Measurements from ENCODE around the gene DRAP1.

Gene DRAP1

DNA sequence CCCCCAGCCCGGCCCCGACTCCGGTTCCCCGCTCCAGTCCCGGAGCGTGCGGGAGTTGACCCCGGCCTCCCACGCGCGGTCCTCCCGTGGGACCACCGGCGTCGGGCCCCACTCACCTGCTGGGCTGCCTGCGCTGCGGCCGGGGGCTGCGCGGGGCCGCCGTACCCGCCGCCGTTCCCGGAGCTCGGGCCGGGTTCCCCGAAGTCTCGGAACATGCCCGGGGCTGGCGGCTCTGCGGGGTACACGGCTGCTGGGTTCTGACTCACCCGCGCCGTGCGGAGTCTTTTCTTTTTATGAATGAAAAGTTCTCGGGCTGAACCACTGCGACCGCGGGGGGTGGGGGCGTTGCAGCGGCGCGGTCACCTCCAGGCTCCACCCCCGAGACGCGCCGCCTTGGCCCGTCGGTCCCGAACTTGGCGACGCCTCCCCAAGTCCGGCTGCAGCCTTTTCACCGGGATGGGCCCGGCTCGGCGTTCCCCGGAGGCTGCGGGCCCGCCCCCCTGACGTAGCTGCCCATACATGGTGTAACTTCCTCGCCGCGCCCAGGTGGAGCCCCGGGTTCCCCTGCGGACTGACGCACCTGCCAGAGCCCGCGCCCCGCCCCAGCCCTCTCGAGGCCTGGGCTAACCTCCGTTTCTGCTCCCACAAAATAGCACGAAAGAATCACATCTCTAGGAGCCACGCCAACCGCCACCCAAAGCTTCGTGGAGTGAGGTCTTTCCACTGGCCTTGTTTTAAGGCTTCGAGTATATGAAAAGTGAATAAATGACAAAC lies 18.9 kb upstream of the DRAP1 start, which contains the start of gene FOSL1:
Gene FOSL1 (minus strand): TSS at position 264 of the 774 bp plus-strand sequence. CDS start 49 bp downstream, at position 215.
- in situ Hi-C loops (cut with MboI; ENCODE audit: low sequenced_read_pairs) = no loop called here

DNA sequence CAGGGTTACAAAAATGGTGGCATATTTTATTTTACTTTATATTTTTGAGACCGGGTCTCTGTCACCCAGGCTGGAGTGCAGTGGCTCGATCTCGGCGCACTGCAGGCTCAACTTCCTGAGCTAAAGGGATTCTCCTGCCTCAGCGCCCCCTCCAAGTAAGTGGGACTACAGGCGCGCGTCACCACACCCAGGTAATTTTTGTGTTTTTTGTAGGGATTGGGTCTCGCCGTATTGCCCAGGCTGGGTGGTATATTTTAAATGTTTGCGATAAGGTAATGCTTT lies 18.4 kb upstream of the DRAP1 start:
- in situ Hi-C loops (cut with MboI; ENCODE audit: low sequenced_read_pairs) = no loop called here

DNA sequence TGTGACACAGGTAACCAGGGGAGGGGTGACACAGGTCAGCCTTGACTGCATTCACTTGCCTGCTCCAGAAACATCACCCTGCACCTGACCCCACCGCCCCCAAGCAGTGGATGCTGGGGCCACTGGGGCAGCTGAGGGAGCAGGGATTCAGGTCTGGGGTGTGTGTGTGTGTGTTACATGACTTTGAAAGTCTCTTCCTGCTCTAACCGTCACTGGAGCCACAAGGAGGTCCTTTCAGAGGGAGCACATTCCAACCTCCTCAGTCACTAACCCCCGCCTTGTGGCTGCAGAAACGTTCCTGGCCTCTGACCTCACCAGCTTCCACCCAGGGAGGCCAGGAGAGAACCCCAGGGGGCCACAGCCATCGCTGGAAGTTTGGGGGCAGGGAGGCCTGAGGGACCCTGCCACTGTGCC lies 16.2 kb upstream of the DRAP1 start:
- in situ Hi-C loops (cut with MboI; ENCODE audit: low sequenced_read_pairs) = no loop called here

DNA sequence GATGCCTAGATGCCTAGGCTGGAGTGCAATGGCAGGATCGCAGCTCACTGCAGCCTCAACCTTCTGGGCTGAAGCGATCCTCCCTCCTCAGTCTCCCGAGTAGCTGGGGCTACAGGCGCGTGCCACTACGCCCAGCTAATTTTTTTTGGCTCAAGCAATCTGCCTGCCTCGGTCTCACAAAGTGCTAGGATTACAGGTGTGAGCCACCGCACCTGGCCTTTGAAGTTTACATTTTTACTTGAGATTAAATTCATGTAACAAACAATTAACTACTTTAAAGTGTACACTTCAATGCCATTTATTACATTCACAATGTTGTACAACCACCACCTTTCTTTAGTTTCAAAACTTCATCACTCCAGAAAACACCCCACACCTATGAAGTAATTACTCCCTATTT lies 15.5 kb upstream of the DRAP1 start:
- in situ Hi-C loops (cut with MboI; ENCODE audit: low sequenced_read_pairs) = no loop called here

DNA sequence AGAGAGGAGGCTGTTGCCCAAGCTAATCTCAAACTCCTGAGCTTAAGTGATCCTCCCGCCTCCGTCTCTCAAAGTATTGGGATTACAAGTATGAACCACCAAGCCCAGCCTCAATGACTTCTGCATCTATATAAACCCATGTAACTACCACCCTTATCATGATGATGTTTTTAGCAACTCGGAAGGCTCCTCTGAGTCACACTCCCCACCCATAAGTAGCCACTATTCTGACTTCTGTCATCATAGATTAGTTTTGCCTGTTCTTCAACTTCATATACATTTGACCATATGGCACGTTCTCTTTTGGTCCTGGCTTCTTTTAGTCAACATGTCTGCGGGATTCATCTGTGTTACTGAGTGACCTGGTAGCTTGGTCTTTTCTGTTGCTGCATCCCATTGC lies 12.6 kb upstream of the DRAP1 start:
- in situ Hi-C loops (cut with MboI; ENCODE audit: low sequenced_read_pairs) = no loop called here

DNA sequence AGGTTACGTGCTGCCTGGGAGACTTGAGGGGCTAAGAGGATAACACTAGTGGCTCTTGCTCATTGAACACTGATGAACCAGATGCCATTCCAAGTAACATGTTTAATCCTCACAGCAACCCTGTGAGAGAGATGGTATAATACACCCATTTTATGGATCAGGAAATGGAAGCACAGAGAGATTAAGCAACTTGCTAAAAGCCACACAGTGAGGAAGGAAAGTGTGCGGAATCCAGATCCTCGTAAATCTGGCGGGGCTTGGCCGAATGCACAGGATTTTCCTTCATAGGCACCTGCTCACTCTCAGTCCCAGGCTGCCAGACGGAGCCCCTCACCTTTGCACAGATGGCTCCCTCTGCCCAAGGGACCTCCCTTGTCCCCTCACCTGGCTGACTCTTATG lies 11.3 kb upstream of the DRAP1 start:
- in situ Hi-C loops (cut with MboI; ENCODE audit: low sequenced_read_pairs) = no loop called here

DNA sequence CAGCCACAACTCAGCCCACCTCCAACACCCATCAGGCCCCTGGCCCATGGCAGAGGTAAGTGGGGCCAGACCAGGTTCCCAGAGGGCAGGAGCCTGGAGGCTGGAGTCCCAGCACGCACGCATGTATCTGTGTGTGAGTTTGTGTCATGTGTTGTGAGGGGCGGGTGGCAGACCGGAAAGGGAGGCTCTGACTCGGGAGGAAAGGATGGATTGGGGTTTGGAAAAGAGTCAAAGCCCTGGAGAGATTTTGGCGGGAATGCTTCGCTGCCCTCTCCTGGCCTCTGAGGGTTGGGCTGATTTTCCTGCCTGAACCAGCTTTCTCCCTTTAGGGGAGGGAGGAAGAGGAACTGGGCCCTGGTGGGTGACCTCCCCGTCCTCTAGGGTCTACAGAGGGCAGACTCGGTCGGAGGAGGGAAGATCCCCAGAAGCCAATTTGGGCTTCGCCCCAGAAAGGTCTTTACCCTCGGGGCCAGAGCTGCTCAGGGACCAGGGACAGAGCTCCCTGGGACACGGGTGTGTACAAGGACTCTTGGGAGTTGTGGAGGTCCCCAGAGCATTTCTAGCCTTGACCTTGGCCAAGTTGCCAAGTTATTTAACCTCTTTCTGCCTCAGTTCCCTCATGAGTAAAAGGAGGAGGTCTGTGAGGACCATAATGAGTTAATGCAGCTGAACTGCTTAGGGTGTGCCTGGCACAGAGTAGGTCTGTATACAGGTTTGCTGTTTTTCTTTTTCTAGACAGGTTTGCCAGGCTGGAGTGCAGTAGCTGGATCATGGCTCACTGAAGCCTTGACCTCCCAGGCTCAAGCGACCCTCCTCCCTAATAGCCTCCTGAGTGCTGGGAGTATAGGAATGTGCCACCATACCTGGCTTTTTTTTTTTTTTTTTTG lies 7.3 kb upstream of the DRAP1 start:
- in situ Hi-C loops (cut with MboI; ENCODE audit: low sequenced_read_pairs) = no loop called here

DNA sequence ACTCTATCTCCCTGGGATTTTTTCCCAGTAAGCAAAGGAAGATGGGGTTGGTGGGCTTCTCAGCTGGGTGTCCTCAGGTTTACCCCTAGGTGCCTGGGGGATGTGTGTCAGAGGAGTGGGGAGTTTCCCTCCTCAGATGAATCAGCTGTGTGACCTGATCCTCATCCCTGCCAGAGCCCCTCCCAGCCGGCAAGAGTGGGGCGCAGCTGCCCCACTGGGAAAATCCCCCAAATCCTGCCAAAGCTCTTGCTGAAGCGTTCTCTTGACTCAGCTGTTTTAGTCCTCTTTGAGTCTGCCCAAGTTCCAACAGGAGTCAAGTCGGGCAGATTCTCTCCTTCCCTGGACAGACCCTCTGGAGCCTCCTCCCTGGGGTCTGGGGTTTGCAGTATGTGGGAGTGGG lies 6.4 kb upstream of the DRAP1 start:
- in situ Hi-C loops (cut with MboI; ENCODE audit: low sequenced_read_pairs) = no loop called here

DNA sequence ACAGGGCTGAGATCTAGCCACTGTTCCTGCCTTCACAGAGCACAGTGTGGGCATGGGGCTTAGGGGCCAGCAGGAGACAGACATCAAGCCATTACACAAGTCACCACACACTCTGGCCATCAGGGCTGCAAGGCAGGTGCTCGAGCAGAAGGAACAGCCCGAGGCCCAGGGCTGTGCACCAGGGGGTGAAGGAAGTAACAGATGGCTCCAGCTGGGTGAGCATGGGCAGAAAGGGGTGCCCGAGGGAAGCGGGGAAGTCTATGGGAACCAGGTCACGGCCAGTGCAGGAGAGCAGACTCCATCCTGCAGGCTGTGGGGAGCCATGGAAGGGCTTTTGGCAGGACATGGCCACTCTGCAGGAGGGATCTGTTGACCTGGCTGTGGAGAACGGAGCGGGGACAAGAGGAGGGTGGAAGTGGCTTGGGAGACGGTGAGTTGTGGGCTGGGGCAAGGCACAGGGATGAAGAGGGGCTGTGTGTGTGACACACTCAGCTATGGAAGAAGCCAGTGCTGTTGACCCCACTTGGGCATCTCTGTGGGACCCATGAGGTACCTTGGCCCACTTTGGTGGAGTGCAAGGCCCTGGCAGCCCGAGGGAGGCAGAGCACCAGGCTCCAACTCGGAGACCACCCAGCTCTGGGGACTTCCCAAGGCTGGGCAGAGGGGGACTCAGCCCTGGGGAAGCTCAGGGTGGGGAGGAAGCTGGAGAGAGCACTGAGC lies 4.0 kb upstream of the DRAP1 start:
- in situ Hi-C loops (cut with MboI; ENCODE audit: low sequenced_read_pairs) = no loop called here

DNA sequence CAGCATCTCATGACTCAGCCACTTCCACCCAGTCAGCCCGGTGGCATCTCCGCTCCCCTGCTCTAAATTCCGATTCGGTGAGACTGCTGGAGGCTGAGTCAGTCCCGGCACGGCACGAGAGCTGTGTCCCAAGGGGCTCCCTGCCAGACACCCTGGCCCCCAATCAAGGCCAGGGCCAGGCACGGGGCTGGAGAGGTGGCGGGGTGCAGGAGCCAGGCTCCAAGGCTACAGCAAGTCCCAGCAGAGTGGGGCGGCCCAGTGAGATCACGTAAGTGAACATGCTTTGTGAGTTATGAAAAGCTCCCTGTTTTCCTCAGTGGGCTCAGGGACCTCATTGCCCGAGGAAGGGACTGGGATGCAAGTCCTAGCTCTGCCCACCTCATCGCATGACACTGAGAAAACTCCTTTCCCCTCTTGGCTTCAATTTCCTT lies 3.4 kb upstream of the DRAP1 start:
- in situ Hi-C loops (cut with MboI; ENCODE audit: low sequenced_read_pairs) = no loop called here

DNA sequence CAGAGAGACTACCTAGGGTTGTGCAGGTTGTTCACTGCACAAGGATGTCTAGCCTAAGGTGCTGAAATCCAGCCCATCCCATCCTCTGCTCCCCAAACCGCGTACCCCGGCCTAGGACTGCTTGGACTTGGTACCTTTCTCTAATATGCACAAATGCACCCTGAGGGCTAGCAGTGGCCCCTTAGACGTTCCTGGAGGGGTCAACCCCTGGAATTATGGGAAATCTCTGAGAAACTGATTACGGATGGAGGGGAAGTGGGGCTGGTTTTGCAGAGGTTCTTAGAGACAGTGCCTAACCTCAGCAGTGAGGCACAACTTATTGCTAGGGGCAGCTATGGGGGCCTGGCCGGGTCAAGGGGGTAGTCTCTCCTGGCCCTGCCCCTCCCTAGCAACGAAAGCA lies 2.8 kb upstream of the DRAP1 start:
- in situ Hi-C loops (cut with MboI; ENCODE audit: low sequenced_read_pairs) = no loop called here

DNA sequence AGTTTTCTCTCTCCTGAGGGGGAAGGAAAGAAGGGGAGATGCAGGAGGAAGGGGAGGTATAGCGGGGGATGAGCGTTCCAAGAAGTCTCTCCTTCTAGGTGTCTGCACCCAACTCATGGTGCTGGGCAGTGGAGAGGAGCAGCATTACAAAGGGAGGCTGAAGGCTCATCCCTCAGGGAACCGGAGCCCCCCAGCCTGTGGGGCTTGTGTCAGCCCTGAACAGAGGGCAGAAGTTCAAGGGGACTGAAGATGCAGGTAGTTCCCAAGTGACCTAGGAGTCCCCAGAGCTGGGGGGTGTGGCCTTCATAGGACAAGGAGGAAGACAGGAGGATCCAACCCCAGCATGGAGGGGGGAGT lies 2.2 kb upstream of the DRAP1 start:
- in situ Hi-C loops (cut with MboI; ENCODE audit: low sequenced_read_pairs) = no loop called here

DNA sequence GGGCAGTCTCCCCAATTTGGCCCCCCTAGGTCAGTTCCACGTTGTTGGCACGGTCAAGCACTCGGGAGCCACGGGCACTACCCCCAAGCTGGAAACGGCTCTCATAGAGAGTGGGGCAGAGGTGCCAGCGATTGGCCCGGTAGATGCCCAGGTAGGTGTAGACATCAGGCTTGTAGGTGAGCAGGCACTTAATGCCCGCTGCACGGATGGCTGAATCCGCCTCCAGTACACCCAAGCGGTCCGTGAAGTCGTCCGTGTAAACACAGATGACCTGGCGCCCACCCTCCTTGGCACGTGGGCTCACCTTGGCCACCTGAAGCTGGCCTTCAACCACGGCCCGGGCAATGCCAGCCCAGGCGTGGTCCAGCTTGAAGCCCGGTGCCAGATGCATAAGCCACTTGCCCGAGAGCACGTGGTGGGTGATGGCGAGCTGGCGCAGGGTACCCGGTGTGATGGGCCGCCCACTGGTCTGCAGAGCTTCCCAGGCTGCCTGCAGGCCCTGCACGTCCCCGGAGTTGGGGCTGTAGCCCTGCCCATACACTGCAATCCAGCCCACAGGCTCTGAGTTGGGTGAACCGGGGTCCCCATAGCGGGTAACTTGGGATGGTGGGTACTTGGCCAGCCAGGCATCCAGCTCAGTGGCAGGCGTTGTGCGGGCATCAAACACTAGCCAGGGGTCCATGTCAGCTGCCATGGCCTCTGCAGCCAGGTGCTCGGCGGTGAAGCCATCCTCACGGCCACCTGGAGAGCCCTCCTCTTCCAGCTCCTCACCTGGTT lies 1.6 kb upstream of the DRAP1 start:
- in situ Hi-C loops (cut with MboI; ENCODE audit: low sequenced_read_pairs) = no loop called here

DNA sequence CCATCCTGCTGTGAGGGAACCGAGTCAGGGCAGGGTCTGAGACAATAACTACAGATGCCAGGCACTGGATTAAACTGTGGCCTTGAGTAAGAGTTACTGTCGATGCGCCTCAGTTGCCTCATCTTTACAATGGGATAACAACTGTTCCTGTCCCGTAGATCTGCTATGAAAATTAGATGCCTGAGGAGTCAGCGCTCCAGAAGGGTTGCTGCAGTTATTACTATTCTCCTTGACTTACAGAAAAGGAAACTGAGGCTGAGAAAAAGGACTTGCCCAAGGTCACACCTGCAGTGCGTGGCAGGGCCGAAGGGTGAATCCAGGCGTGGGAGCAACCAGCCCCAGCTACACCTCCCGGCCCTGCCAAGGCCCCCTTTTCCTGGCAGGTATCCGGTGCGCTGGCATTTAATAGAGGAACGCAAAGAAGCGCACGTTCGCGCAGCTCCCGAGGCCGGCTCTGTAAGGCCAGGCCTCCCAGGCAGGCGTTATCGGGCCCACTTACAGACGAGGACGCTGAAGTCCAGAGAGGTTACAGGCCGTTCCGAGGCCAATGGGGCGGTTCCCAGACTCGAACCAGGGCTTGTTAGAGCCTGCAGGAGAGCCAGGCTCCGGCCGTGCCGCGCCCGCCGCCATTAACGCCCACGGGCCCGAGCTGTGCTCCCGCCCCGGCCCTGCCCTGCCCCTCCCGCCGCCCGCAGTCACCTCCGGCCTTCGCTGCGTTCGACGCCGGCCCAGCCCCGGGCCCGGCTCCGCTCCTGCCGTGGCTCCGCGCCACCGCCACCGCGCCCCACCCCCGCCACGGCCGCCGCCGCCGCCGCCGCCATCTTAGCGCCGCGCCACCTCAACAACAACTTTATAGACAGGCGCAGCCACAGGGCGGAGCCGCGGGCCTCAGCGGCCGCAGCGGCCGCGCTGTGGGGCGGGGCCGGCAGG lies 750 bp upstream of the DRAP1 start, which contains the start of gene C11orf68:
Gene C11orf68 (minus strand): TSS at position 852 of the 930 bp plus-strand sequence. CDS start 31 bp downstream, at position 821.
- in situ Hi-C loops (cut with MboI; ENCODE audit: low sequenced_read_pairs) = no loop called here

DNA sequence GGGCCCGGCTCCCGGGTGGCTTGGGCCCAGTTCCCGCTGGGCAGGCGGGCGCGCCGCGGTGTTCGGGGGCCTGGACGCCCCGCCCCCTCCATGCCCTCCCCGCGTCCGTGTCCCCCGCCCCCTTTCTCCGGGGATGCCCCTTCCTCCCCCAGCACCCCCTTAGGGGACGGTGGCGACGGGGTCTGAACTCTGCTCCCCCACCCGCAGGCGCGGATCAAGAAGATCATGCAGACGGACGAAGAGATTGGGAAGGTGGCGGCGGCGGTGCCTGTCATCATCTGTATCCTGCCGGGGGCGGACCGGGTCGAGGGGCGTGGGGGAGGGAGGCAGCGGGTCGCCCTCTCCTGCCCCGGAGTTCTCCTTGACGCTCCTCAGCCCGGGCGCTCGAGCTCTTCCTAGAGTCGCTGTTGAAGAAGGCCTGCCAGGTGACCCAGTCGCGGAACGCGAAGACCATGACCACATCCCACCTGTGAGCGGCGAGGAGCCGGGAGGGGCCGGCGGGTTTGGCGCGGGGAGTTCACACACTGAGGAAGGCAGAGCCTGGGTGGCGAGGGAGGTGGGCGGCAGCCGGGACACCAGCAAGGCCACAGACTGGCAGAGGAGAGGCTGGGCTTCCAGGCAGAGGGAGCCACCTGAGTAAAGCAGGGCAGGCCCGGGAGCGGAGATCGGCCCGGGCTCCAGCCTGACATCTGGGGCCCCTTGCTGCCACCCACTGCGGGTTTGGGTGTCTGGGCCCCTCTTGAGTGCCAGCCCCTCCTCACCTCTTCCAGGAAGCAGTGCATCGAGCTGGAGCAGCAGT lies 546 bp downstream of the DRAP1 start:
- in situ Hi-C loops (cut with MboI; ENCODE audit: low sequenced_read_pairs) = no loop called here

DNA sequence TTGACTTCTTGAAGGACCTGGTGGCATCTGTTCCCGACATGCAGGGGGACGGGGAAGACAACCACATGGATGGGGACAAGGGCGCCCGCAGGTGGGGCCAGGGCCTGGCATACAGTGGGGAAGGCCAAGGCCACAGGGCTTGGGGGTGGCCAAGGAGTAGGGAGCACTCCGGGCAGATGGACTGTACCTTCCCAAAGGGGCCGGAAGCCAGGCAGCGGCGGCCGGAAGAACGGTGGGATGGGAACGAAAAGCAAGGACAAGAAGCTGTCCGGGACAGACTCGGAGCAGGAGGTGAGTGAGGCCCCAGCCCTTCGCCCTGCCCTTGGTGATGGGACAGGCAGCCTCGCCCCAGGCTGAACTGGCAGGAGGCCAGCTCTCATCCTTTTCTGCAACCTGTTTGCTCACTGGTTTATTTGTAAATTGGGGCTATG lies 1.2 kb downstream of the DRAP1 start:
- in situ Hi-C loops (cut with MboI; ENCODE audit: low sequenced_read_pairs) = no loop called here

DNA sequence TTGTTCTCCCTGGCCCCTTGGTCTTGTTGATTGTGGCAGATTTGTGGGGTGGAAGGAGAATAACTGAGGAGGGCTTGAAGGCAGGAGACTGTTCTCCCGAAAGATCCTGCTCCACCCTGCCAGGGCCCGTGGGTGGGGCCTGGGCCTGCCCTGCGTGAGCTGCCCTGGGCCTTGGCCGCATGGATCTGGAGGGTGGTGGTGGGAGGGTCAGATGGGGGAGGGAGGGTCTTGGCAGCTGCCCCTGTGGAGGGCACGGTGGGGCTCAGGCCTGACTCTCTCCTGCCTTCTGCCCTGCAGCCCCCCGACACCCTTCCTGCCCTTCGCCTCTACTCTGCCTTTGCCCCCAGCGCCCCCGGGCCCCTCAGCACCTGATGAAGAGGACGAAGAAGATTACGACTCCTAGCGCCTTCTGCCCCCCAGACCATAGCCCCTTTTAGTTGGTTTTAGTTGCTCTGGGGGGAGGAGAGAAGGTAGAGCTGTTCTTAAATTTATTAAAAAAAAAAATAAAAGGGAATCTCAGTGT lies 1.9 kb downstream of the DRAP1 start:
- in situ Hi-C loops (cut with MboI; ENCODE audit: low sequenced_read_pairs) = no loop called here

DNA sequence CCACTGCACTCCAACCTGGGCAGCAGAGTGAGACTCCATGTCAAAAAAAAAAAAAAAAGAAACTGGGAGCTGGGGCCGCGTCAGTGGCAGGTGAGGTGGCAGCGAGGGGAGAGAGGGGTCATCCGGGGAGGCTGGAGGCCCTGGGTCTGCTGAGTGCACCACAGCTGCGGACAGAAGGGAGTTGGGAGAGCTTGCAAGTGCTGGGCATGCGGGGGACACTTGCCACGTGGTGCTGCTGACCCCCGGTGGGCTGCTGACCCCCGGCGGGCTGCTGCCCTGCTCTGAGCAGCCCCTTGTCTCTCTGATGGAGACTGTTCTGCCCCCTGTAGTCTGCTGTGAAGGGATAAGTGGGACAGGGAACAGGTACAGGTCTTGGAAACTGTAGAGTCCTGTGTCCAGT lies 2.6 kb downstream of the DRAP1 start:
- in situ Hi-C loops (cut with MboI; ENCODE audit: low sequenced_read_pairs) = no loop called here

DNA sequence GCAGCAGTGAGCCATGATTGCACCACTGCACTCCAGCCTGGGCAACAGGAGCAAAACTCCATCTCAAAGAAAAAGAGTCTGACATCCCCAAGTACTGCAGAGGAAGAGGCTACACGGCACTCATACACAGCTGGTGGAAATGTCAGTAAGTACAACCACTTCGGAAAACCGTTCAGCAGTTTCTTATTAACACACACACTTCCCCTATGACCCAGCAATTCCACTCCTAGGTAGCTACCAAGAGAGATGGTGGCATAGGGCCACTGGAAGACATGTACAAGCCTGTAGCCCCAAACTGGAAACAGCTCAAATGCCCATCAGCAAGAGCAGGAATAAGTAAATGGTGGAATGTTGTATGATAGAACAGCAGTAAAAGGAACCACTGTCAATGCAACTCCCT lies 3.3 kb downstream of the DRAP1 start:
- in situ Hi-C loops (cut with MboI; ENCODE audit: low sequenced_read_pairs) = no loop called here
